T-helper 2 cell treated with Interferon-gamma antibody and Interleukin-4, amounts not matched to agents 100 ng/mL and 5 ng/mL, for 36 hours (primary cell): ENCODE measurements around the gene TMEM237. TPM values are rescaled to one million over a fixed set of nuclear protein-coding genes. Genes with fewer than 3 reads are reported as not detected.
"Not testable (repeated sequence)": the region's sequence is repeated elsewhere in the genome, so short reads cannot be mapped to it uniquely, and the experiment has no call there.

Experiments
- intact Hi-C: fragments of 100-400 bp; cut with micrococcal nuclease; formaldehyde crosslinking; loops from one replicate; pipeline ENCODE4 v1.15.1; 2023
- total RNA-seq: library from RNA; stranded (reverse); gene quantifications from 2 replicates; pipeline ENCODE4 v1.2.3, GENCODE V29; 2022

TMEM237 gene, protein sequence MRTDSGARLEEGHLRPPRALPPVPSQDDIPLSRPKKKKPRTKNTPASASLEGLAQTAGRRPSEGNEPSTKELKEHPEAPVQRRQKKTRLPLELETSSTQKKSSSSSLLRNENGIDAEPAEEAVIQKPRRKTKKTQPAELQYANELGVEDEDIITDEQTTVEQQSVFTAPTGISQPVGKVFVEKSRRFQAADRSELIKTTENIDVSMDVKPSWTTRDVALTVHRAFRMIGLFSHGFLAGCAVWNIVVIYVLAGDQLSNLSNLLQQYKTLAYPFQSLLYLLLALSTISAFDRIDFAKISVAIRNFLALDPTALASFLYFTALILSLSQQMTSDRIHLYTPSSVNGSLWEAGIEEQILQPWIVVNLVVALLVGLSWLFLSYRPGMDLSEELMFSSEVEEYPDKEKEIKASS
- total RNA-seq: 19.9 and 24.1 TPM in 2 replicates

DNA sequence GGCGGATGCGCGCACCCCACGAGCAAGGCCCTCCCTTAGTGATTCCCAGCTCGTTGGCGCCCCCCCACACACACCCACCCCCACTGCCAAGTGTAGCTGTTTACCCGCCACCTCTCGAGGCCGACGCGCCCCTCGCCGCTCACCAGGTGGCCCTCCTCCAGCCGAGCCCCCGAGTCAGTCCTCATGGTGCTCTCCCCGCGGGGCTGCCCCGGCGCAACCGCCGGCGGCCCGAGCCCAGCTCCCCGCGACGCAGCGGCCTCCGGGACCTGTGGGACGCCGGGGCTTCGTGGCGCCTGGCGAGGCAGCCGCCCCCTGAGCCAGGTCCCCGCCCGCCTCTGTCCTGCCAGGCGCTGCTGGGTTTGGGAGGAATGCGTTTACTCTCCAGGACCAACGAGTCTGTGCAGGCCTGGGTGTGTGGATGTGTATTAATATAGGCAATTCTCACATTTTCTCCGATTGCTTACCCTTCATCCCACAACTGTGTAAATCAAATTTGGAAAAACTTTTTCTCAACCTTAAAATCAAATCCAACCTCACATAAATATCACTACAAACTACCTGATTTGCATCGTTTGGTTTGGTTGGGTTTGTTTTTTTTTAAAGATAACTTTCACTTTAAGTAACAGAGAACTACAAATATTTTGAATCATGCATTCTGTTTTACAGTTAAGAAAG is at the start of gene TMEM237:
Gene TMEM237 (minus strand): TSS at position 288 of the 675 bp plus-strand sequence. CDS start 103 bp downstream, at position 185.
- intact Hi-C loops: loop anchor here (5.0 to 10.0 kb wide), 2 partner anchors 1269 to 1729 kb away; partner anchors contain the start of genes C2orf69, CARF and WDR12

DNA sequence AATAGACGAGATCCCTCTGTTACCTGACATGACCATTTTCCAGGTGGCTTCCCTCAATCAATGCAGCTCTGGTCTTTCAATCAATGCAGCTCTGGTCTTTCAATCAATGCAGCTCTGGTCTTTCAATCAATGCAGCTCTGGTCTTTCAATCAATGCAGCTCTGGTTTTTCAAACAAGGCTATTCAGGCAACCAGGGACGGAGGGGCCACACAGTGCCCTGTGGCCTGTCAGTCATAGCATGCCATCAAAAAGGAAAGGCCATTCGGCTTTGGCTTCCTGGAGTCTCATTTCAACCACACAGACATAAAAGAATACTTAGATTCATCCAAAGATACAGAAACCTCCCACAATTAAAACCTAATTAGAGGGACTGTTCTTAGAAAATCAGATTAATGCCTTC is 41.9 kb upstream of the TMEM237 start:
- intact Hi-C loops: no loop called here

DNA sequence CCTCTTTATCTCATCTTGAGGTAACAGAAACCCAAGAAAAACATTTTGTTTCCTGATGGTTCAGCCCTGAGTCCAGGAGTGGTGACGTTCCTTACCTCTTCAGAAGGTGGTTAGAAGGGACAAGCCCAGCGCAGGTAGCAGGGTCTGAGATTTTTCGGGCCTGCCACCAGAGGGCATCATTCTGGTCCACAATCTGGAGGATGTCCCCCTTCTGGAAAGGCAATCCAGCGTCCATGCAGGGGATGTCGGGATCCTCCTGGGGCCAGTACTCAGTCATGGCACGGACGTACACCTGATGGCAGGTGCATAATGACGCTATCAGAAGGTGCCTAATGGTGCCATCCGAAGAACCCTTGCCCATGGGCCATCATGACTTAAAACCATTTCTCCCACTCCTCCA is 37.4 kb upstream of the TMEM237 start:
- intact Hi-C loops: no loop called here

DNA sequence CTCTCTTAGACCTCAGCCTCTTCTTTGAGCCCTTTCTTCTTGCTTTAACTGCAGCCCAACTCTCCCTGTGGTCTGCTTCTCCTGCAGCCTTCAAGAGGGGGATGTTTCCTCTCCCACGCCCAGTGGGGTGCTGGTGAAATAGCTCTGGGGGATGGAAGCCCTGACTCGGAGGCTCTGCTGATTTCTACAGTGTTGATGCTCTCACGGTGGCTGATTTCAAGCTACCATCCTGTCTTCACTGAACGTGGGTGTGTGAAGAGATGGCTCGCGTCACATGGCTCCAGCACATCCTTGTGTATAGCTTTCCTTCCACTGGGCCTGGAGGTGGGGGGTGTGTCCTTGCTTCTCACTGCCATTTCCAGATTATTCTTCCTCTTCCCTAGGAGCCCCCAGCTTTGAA is 35.1 kb upstream of the TMEM237 start:
- intact Hi-C loops: no loop called here

DNA sequence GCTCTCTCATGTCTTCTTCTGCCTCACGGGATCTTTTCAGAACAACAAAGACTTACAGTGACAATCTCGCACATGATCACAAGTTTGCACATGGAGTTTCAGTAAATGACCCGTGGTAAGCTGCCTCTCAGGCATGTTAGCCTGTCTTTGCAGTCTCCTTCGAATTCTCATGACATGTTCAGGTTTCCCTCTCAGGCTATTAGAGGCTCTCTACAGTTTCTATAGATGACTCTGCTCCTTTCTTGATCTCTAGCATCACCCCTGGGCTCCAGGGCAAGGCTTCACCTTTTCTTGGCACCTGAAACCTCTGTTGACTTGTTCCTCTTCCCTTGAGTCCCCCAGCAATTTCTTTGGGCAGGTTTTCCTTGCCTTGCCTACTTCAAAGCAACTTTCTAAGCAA is 32.2 kb upstream of the TMEM237 start:
- intact Hi-C loops: no loop called here

DNA sequence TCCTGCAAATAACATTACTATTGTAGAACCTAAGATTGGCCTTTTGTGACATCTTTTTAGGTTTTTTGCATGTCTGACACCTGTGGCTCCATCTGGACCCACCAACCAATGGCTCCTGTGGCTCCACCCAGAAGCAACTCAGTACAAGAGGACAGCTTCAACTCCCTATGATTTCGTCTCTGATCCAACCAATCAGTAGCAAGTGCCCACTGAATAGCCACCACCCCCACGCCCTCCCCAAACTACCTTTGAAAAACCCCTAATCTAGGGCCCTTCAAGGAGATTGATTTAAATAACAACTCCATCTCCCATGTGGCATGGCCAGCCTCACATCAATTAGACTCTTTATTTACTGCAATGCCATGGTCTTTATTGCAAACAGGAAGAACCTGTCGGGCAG is 31.5 kb upstream of the TMEM237 start:
- intact Hi-C loops: no loop called here

DNA sequence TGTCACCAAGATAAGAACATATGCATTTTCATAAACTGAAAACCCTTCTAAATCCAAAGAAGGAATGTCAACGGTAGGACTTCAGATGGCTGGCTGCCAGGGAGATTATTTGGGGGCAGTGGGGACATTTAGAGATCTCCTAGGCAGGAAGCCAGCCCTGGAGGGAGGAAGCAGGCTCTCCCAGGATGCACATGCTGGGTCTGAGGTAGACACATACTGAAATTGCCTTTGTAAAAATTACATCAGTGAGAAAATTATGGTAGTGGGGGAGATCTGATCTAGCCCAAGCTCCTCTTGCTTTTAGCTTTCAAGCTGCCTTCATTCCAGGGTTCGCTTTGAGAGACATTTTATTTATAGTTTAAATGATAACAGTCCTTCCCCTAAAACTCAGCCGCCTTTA is 31.0 kb upstream of the TMEM237 start:
- intact Hi-C loops: no loop called here

DNA sequence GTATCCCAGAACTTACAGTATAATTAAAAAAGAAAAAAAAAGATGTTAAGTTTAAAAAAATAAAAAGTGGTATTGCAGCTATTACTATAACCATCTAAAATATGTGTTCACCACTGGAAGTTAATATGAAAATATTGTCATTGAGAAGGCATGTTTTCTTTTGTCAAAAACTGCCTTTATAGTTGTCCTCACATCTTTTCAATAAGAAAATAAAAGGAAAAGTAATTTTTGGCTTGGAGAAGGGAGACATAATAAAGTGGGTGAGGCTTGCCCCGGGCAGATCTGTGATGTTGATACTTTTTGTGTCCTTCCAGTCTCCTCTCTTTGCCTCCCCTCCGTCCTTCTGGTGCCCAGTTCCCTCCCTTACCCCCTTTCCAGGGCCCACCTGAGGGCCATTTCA is 30.2 kb upstream of the TMEM237 start:
- intact Hi-C loops: no loop called here

DNA sequence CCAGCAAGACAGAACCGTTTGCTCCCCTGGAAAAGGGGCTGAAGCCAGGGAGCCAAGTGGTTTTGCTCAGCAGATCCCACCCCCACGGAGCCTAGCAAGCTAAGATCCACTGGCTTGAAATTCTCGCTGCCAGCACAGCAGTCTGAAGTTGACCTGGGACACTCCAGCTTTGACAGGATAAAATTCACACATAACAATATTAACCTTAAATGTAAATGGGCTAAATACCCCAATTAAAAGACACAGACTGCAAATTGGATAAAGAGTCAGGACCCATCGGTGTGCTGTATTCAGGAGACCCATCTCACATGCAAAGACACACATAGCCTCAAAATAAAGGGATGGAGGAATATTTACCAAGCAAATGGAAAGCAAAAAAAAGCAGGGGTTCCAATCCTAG is 27.9 kb upstream of the TMEM237 start:
- intact Hi-C loops: not testable (repeated sequence)

DNA sequence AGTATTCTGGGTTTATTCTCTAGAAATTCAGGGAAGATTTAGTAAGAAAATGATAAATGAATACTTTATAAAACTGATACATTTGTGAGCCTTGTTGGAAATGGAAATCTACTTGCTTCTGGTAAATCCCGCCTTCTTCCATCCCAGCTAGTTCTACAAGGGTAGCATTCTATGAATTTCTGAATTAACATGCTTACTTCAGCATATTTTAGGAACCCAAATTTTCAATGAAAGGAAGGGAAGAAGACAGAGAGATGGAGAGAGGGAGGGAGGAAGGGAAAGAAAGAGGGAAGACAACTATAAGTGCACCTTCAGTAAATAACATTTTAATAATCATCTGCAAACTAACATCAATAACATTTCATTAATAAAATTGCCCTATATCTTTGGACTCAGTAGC is 26.6 kb upstream of the TMEM237 start:
- intact Hi-C loops: no loop called here

DNA sequence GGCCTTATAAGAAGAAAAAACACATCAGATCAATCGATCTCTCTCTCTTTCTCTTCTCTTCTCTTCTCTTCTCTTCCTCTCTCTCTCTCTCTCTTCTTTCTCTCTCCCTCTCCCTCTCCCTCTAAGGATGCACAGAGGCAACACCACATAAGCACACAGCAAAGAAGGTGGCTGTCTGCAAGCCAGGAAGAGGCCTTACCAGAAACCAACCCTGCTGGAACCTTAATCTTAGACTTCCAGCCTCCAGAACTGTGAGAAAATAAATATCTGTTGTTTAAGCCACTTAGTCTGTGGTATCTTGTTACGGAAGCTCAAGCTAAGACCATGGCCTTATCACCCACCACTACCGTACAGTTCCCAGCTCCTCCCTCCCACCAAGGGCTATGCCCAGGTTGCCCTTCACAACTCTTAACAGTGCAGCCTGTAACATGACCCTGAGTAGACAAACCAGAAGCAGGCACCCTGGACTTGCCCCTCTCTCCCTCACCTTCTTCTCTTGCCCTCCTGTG is 25.2 kb upstream of the TMEM237 start:
- intact Hi-C loops: no loop called here

DNA sequence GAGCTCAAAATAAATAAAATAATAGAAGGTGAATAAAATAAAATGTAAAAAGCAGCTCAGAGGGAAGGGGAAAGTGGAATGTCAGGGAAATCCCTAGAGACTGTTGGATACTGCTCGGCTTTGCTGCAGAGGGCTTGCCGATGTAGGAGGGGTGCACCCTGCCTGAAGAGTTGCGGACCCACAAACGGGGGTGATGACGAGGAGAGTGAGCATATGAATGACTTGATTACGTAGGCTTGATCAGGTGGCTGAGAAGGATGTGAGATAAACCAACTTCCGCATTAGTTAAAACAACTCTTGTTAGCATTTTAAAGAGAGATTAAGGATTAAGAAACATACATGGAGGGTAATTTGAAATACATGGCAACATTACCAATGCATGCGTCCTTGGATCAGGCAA is 21.0 kb upstream of the TMEM237 start:
- intact Hi-C loops: no loop called here

DNA sequence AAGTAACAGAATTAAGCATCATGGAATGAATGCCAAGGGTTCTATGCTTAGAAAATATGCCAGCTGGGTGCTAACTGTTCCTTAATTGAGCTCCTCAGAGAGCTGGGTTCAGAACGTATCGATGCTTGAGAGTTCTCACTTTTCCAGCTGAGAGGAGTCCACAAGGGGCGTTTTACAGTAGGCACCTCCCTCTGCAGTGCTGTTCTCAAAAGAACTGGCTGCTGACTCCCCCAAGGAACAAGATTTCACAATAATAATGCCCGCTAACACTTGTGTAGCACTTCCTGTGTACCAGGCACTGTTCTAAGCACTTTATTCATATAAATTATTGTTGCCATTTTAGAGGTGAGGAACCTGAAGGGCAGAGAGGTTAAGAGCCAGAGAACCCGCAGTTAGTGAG is 18.1 kb upstream of the TMEM237 start:
- intact Hi-C loops: no loop called here

DNA sequence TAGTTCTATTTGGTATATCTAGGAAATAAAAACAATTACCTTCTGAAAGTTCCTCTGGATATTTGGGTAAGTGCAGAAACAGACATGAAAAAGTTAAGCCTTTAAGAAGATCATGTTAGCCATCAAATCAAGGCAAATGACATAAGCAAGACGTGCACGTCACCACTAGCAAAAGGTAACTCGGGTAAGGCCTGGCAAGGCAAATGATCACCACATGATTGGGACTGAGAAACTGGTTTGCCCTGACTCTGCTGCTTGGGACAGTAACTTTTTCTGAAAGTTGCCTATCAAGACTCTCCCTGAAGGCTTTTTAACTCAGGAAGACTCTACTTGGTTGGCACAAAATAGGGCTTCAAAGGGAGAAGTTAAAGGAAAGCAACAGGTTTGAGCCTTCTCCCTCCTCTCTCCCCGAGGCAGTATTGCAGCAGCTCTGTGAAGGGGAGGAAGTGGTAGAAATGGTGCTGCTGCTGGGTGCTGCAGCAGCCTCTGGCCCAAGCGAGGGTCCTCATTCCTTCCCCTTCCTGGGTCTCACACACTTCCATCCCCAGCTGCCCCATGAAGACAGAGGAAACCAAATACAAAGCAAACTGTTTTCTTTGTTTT is 17.1 kb upstream of the TMEM237 start:
- intact Hi-C loops: no loop called here

DNA sequence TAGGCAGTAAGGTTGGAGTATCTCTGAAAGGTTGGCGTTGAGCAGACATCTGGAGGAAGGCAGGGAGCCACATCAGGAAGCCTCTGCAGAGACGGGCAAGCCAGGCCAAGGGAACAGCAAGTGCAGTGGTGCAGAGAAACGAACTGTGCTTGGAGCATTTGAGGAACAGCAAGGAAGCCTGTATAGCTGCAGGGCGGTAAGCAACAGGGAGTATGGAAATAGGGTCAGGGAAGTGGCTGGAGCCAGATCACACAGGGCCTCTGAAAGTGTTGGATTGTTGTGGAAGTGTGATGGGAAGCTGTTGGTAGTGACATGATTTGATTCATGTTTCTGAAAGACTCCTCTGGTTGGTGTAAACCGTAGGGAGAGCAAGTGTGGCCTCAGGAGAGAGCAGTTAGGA is 13.4 kb upstream of the TMEM237 start:
- intact Hi-C loops: no loop called here

DNA sequence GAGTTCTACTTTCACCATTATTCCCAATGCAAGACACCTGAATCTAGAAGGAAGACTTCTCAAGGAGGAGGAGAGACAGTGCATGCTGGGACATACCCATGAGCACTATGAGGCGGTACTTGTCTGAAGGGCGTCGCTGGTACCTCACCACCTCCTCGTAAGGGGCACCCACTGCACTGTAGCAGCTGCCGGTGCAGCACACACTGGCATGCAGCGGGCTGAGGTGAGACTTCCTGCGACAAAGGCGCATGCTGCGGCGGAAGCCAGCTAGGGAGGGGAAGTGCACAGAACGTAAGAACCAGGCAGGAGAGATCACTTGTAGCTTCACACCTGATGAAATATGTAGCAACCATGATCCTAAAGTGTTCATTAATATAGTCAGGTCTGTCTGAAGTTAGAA is 12.8 kb upstream of the TMEM237 start:
- intact Hi-C loops: no loop called here

DNA sequence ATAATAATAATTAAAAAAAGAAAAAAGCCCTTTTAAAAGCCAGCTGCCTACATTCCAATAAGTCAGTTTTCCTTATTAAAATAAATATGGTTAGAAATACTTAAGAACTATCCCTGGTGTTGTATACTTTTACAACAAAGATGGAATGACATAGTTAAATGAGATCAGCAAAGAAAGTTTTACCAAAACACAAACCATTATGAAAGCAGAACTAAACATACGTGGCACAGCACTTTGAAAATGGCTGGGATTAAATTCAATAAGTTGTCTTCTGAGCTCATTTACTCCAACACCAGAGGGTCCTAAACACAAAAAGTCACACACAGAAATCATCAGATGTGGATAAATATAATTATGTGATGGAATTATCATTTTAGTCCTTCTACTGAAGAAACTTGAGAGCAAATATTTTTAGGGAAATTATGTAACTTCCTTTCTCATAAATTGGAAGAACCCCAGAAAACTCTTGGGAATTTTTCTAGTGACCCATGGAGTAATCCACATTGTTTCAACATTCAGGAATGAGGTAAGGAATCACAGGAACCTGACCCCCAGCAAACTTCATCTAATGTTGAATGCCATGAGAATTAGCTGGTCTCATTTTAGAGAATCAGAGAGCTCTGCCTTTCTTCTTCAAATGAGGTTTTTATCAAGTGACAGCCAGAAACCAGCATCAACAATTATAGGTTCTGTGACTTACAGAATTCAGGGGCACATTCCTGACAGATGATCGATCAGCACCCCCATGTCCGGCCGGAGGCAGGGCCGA is 11.5 kb upstream of the TMEM237 start:
- intact Hi-C loops: no loop called here

DNA sequence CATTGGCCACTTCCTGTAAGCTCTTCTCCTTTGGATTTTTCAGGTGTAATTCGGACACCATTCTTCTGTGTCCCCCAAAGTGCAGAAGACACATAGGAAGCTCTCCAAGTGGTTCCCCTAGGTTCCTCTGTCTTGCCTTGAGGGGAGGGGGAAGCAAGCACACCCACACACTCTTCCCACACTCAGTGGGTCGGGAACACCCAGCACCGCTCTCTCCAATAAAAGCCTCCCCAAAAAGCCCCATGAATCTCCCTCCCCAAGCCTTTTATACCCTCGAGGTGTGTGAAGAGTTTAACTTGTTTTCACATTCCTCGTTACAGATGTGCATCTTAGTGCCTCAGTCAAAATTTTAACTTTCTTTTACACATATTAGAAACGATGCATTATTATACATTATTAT is 9.9 kb upstream of the TMEM237 start:
- intact Hi-C loops: no loop called here

DNA sequence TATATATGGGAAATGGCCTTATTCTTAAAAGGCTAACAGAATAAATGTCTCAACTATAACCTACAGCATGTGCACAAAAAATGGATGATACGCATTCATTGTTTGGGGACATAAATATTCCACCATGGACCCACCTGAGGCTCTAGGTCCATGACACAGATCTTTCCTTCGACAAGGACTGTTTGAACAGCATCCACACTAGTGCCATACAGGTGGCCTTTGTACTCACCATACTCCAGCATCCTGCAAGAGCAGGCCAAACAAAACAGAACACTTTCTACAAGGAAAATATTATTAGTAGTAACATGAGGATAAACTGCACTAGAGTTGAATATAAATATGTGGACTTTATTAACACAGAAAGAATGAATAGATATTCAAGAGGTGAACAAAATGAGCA is 6.1 kb upstream of the TMEM237 start:
- intact Hi-C loops: loop anchor here (10.0 kb wide), 1 partner anchor 1735 kb away; the partner anchor contains the start of gene C2orf69

DNA sequence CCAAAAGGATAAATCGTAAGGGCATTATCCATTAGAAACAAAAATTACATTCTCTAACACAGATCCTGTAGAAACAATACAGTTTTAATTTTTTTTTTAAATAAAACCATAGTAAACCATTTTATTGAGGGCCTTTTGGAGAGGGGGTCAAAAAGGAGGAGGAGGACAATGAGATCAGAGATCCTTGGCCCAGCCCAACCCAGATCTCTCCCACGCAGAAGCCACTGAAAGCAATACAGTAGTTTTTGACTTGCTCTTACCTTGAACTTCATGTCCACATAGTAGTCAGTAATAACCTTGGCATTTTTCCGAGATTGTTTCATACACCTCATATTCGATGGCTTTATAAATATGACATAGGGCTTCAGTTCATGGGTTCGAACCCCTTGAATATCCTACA is 4.1 kb upstream of the TMEM237 start:
- intact Hi-C loops: loop anchor here (10.0 kb wide), 1 partner anchor 1733 kb away; the partner anchor contains the start of gene C2orf69

DNA sequence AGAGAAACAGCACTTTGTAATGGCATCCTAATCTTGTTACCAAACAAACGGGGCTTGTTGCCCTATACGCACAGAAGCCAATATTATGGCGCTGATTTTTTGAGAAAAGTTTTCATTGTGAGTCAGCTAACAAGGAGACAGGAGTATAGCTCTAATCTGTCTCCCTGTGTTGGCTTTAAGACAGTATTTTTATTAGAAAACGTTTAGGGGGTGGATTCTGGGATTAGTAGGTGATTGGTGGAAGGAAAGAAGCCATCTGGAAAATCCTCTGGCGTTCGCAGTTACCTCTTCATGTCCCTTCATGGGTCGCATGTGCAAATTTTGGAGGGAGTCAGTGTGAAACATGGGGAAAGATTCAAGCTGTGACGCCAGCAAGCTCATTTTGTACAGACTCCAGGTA is 698 bp upstream of the TMEM237 start:
- intact Hi-C loops: loop anchor here (2.0 to 10.0 kb wide), 3 partner anchors 389 to 1729 kb away; partner anchors contain the start of genes C2orf69, CARF, FZD7 and WDR12
